GM19395 (cell line): ENCODE data around the gene KANSL1.
A peak's percentile ranks its signal among the peaks of the same experiment; 100 is the strongest.
"Not testable (repeated sequence)": the region's sequence is repeated elsewhere in the genome, so short reads cannot be mapped to it uniquely, and the experiment has no call there.

Experiments used
- ATAC-seq: cut with Tn5 transposase; IDR thresholded peaks from one replicate; pipeline ENCODE4 v1.9.1; 2021; ENCODE audit warnings: mild to moderate bottlenecking, moderate library complexity; ENCODE audit not compliant: unreplicated experiment

Gene KANSL1

GRCh38 chr17:46193151-46193625 is at the start of gene KANSL1:
Gene KANSL1, minus strand, starts transcription at chr17:46193429. Its CDS starts 21,286 bp downstream, at chr17:46172143.
- peak; percentile 55 for ATAC-seq

- not testable (repeated sequence) for ATAC-seq
Observed at GRCh38 chr17:46231359-46231758, 38.1 kb upstream of the KANSL1 start.

- peak; percentile 97 for ATAC-seq
Observed at GRCh38 chr17:46225274-46225794, 32.1 kb upstream of the KANSL1 start.

GRCh38 chr17:46224864-46225263 is 31.6 kb upstream of the KANSL1 start:
- peak; percentile 43 for ATAC-seq

- not testable (repeated sequence) for ATAC-seq
Observed at GRCh38 chr17:46223041-46223440, 29.8 kb upstream of the KANSL1 start.

- ATAC-seq: no peak
Observed at GRCh38 chr17:46216682-46217081, 23.5 kb upstream of the KANSL1 start.

- no peak for ATAC-seq
Observed at GRCh38 chr17:46212634-46213435, 19.6 kb upstream of the KANSL1 start.

GRCh38 chr17:46208997-46209396 is 15.8 kb upstream of the KANSL1 start:
- ATAC-seq: no peak

GRCh38 chr17:46205975-46206374 is 12.7 kb upstream of the KANSL1 start:
- ATAC-seq: no peak

- no peak for ATAC-seq
Observed at GRCh38 chr17:46202424-46202823, 9.2 kb upstream of the KANSL1 start.

GRCh38 chr17:46201491-46201890 is 8.3 kb upstream of the KANSL1 start:
- no peak for ATAC-seq

- no peak for ATAC-seq
Observed at GRCh38 chr17:46200197-46200596, 7.0 kb upstream of the KANSL1 start.

- no peak for ATAC-seq
Observed at GRCh38 chr17:46199379-46199778, 6.2 kb upstream of the KANSL1 start.

GRCh38 chr17:46198233-46198632 is 5.0 kb upstream of the KANSL1 start:
- ATAC-seq: no peak

GRCh38 chr17:46197530-46197929 is 4.3 kb upstream of the KANSL1 start:
- ATAC-seq: no peak

- ATAC-seq: no peak
Observed at GRCh38 chr17:46195939-46196716, 2.9 kb upstream of the KANSL1 start.

- no peak for ATAC-seq
Observed at GRCh38 chr17:46195217-46195855, 2.1 kb upstream of the KANSL1 start.

GRCh38 chr17:46194393-46195216 is 1.4 kb upstream of the KANSL1 start:
- no peak for ATAC-seq

- peak; percentile 68 for ATAC-seq
Observed at GRCh38 chr17:46193626-46194392, 580 bp upstream of the KANSL1 start.
